Psoas muscle (tissue), 8 donors: Measurements from ENCODE around the gene SRMS. TPM values are rescaled to one million over a fixed set of nuclear protein-coding genes. Genes with fewer than 3 reads are reported as not detected.

ENCODE experiments used
- ATAC-seq, 4 donors: fragments of 200-7000 bp; cut with Tn5 transposase; one replicate each; pipeline ENCODE4 v1.9.1; 2020; ENCODE audit warnings: moderate library complexity in 3 of 4, mild to moderate bottlenecking in 2 of 4
- DNase-seq, 2 donors: peaks; one replicate each; pipeline ENCODE4 v3.0.0-alpha.2; 2020
- H3K27ac ChIP-seq: fragments of 200-600 bp; one replicate; pipeline ENCODE4 v1.8.0; 2022
- H3K27me3 ChIP-seq, 3 donors: fragments of 200-600 bp in 1 of 3; one replicate each; pipeline versions ENCODE4 v1.6.1 to v1.8.0; 2013 to 2022; ENCODE audit warnings: low read length in 2 of 3, mild to moderate bottlenecking in 2 of 3, moderate library complexity in 1 of 3; ENCODE audit not compliant: insufficient read depth in 3 of 3
- H3K36me3 ChIP-seq, 2 donors: fragments of 200-600 bp in 1 of 2; one replicate each; pipeline versions ENCODE4 v1.6.1 to v1.8.0; 2013 to 2022; ENCODE audit warnings: low read depth in 1 of 2, mild to moderate bottlenecking in 1 of 2, moderate library complexity in 1 of 2; ENCODE audit not compliant: insufficient read depth in 1 of 2
- H3K4me1 ChIP-seq: fragments of 200-600 bp; one replicate; pipeline ENCODE4 v1.8.0; 2022
- H3K4me3 ChIP-seq: fragments of 200-600 bp; one replicate; pipeline ENCODE4 v1.8.0; 2022; ENCODE audit warnings: mild to moderate bottlenecking
- H3K9me3 ChIP-seq: fragments of 200-600 bp; one replicate; pipeline ENCODE4 v1.8.0; 2022
- CTCF ChIP-seq: fragments of 200-600 bp; IDR thresholded peaks from one replicate; pipeline ENCODE4 v1.8.0; 2022; ENCODE audit warnings: antibody characterized with exemption
- WGBS, 3 donors: extraction: QIAGEN DNeasy Blood & Tissue Kit; methylation state at CpG; one replicate each; pipeline versions ENCODE4 v1.1.6 to v1.1.7; 2013; 5-methylcytosine and 5-hydroxymethylcytosine counted together
- intact Hi-C, 2 donors: fragments of 100-400 bp; cut with DNase I; formaldehyde crosslinking; loops; one replicate each; pipeline versions ENCODE4 v1.11.0 to v1.14.2; 2022
- polyA plus RNA-seq, 3 donors: library from polyadenylated mRNA; stranded (reverse); fragments of 200-250 nt; gene quantifications; one replicate each; pipeline ENCODE4 v1.2.3, GENCODE V29; 2013
- total RNA-seq, 4 donors: library from RNA; stranded (reverse); fragmentation: NEBNext Ultra II Directional in 2 of 4; extraction: Animal tissue kit (Norgen Biotek cat#: 25700) in 2 of 4; gene quantifications; one replicate each; pipeline versions ENCODE4 v1.2.1 to v1.2.4, GENCODE V29; 2021 to 2023
- donor health status: healthy with polysubstance abuse.
- donor health status: DM: no; HTN: no; CAD: no; lungs with moderate emphysema.
- donor health status: Bipolar disorder and iron deficiency.
- donor health status: healthy.
- donor health status: DM: yes; HTN: yes; CAD: no.
- donor health status: DM: no; HTN: no; CAD: no.
- donor health status: DM: no; HTN: no; CAD: no.
- donor health status: DM: yes; HTN: yes; CAD: no.

SRMS gene
- total and polyA plus RNA-seq, 7 donors, result not detected

GRCh38 chr20:63504642-63505041 lies 42.9 kb downstream of the SRMS start:
- H3K9me3 ChIP-seq, result peaks cover 12% of the 10 kb centered on the region
- WGBS, 3 donors, result 81 to 91% (median 88%) methylated on average over 9 of the region's 9 CpGs
- no peak overlapping the region for H3K27ac ChIP-seq
- H3K4me3 ChIP-seq, result no peak overlapping the region
- peaks cover 32% of the 10 kb centered on the region for H3K4me1 ChIP-seq
- no peaks in the 10 kb centered on the region for H3K27me3 ChIP-seq
- H3K36me3 ChIP-seq, result no peaks in the 10 kb centered on the region
- DNase-seq (peak in 1 of 2 donors; percentile 6), ATAC-seq (no peak)
- no peak for TF ChIP-seq CTCF
- intact Hi-C loops, result no loop called here

DNA sequence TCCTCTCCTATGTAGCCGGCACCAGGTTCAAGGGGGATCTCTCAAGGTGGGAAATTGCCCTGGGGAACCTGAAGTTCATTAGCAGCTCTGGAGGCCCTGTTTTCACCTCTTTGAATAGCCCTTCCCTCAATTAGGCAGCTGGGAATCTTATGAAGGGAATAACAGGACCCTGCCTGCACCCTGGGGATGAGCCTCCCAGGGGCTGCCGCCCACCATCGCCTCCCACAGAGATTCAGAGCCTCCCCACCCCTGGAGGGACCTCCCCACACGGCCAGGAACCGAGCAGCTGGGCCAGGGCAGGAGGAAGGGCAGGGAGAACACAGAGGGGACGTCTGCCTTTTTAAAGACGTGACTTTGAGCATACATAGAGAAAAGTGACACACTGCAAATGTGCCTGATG lies 44.0 kb downstream of the SRMS start:
- H3K27ac ChIP-seq, result peak overlapping the region; percentile 41
- H3K4me1 ChIP-seq, result peaks cover 30% of the 10 kb centered on the region
- no peaks in the 10 kb centered on the region for H3K27me3 ChIP-seq
- peaks cover 12% of the 10 kb centered on the region for H3K9me3 ChIP-seq
- intact Hi-C loops, result no loop called here
- 49 to 62% (median 57%) methylated on average over 7 of the region's 7 CpGs for WGBS, 3 donors
- DNase-seq (peak in 1 of 2 donors; percentile 34), ATAC-seq (no peak)
- no peak for TF ChIP-seq CTCF
- no peaks in the 10 kb centered on the region for H3K36me3 ChIP-seq
- H3K4me3 ChIP-seq, result no peak overlapping the region

GRCh38 chr20:63502671-63503172 lies 44.8 kb downstream of the SRMS start:
- Histone ChIP-seq H3K36me3 (no peaks in the 10 kb centered on the region), H3K4me3 (no peak overlapping the region), H3K27ac (peak overlapping the region; percentile 94), H3K4me1 (peaks cover 30% of the 10 kb centered on the region), H3K9me3 (peaks cover 12% of the 10 kb centered on the region), H3K27me3 (no peaks in the 10 kb centered on the region)
- WGBS, 3 donors, result 52 to 71% (median 69%) methylated on average over 12 to 15 of the region's 15 CpGs
- ATAC-seq (no peak), DNase-seq (peak in 1 of 2 donors; percentile 56)
- TF ChIP-seq CTCF, result no peak
- intact Hi-C loops, result no loop called here

GRCh38 chr20:63501818-63502670 lies 45.5 kb downstream of the SRMS start:
- no peaks in the 10 kb centered on the region for H3K36me3 ChIP-seq
- DNase-seq, result peak; percentile 77 to 92
- 8 to 14% (median 8%) methylated on average over 22 to 26 of the region's 26 CpGs for WGBS, 3 donors
- peak overlapping the region; percentile 94 for H3K27ac ChIP-seq
- intact Hi-C loops, result no loop called here
- H3K4me1 ChIP-seq, result peaks cover 30% of the 10 kb centered on the region
- H3K27me3 ChIP-seq, result peaks cover 0 to 2% (median 0%) of the 10 kb centered on the region in 3 donors
- peaks cover 12% of the 10 kb centered on the region for H3K9me3 ChIP-seq
- H3K4me3 ChIP-seq, result no peak overlapping the region
- peak; percentile 59 to 66 (median 65) for ATAC-seq
- TF ChIP-seq CTCF, result no peak
